SK-N-SH (cell line): Measurements from ENCODE around the gene L3MBTL1. TPM values are rescaled to one million over a fixed set of nuclear protein-coding genes. Genes with fewer than 3 reads are reported as not detected.

Experiments used
- CTCF ChIA-PET: fragments of 300-600, 350-600 bp; formaldehyde crosslinking; extraction: SDS; loops from one replicate; lab custom pipeline; 2021; lab: Yijun Ruan, JAX
- POLR2A ChIA-PET: fragments of 350-600 bp; sonication (Branson Sonifier 250); formaldehyde crosslinking; extraction: SDS; loops from one replicate; lab custom pipeline; 2020; ENCODE audit warnings: antibody characterized with exemption, inconsistent platforms; lab: Yijun Ruan, JAX
- DNase-seq: peaks from one replicate; pipeline ENCODE4 v3.0.0; 2012
- H2AFZ ChIP-seq: fragments of 200-600 bp; sonication (generic); 2 replicates; pipeline ENCODE4 v1.8.1; 2016; ENCODE audit warnings: antibody characterized with exemption, mild to moderate bottlenecking, low read depth
- H3F3A ChIP-seq: fragments of 200-600 bp; sonication (generic); replicated peaks from 2 replicates; pipeline ENCODE3; 2016; ENCODE audit warnings: antibody characterized with exemption, mild to moderate bottlenecking; ENCODE audit not compliant: insufficient read depth
- H3K27ac ChIP-seq, 2 experiments: fragments of 200-500 bp in 1 of 2; fragments of 200-600 bp in 1 of 2; sonication (Bioruptor generic) in 1 of 2; sonication (generic), shearing (Covaris generic) in 1 of 2; 2 replicates each; pipeline versions ENCODE4 v1.5.1 to v1.6.1; 2014 to 2016; ENCODE audit warnings: low read depth in 2 of 2, inconsistent platforms in 1 of 2, low read length in 1 of 2, mild to moderate bottlenecking in 1 of 2, mixed read lengths in 1 of 2
- H3K27me3 ChIP-seq: fragments of 200-600 bp; sonication (generic), shearing (Covaris generic); 2 replicates; pipeline ENCODE4 v1.6.1; 2016; ENCODE audit warnings: mixed run types; ENCODE audit not compliant: insufficient read depth
- H3K36me3 ChIP-seq, 2 experiments: fragments of 200-500 bp in 1 of 2; fragments of 200-600 bp in 1 of 2; sonication (Bioruptor generic) in 1 of 2; sonication (generic) in 1 of 2; replicated peaks in 1 of 2; 2 replicates each; pipeline versions ENCODE3 to v1.5.1; 2014 to 2016; ENCODE audit warnings: low read length in 1 of 2, mild to moderate bottlenecking in 1 of 2; ENCODE audit not compliant: insufficient read depth in 2 of 2, control insufficient read depth in 1 of 2
- H3K4me1 ChIP-seq, 2 experiments: fragments of 200-500 bp in 1 of 2; fragments of 200-600 bp in 1 of 2; sonication (Bioruptor generic) in 1 of 2; sonication (generic), shearing (Covaris generic) in 1 of 2; 2 replicates each; pipeline versions ENCODE4 v1.5.1 to v1.6.1; 2014 to 2016; ENCODE audit warnings: low read depth in 1 of 2, low read length in 1 of 2, mixed run types in 1 of 2; ENCODE audit not compliant: insufficient read depth in 2 of 2, control insufficient read depth in 1 of 2
- H3K4me2 ChIP-seq: fragments of 200-600 bp; sonication (generic), shearing (Covaris generic); 2 replicates; pipeline ENCODE4 v1.6.1; 2017; ENCODE audit warnings: mixed run types
- H3K4me3 ChIP-seq, 2 experiments: fragments of 200-500 bp in 1 of 2; fragments of 200-600 bp in 1 of 2; sonication (Bioruptor generic) in 1 of 2; sonication (generic), shearing (Covaris generic) in 1 of 2; 2 replicates each; pipeline versions ENCODE4 v1.5.1 to v1.8.1; 2014 to 2016; ENCODE audit warnings: low read depth in 2 of 2, inconsistent platforms in 1 of 2, low read length in 1 of 2, mild to moderate bottlenecking in 1 of 2, mixed read lengths in 1 of 2, moderate library complexity in 1 of 2
- H3K79me2 ChIP-seq: fragments of 200-600 bp; sonication (generic); 2 replicates; pipeline ENCODE4 v1.8.1; 2017; ENCODE audit warnings: mild to moderate bottlenecking; ENCODE audit not compliant: insufficient read depth
- H3K9ac ChIP-seq: fragments of 200-600 bp; sonication (generic); 2 replicates; pipeline ENCODE4 v1.6.1; 2017; ENCODE audit warnings: mixed run types
- H3K9me2 ChIP-seq: fragments of 200-600 bp; sonication (generic); 2 replicates; pipeline ENCODE4 v1.6.1; 2017; ENCODE audit warnings: mixed run types
- H3K9me3 ChIP-seq: fragments of 200-600 bp; sonication (generic); 2 replicates; pipeline ENCODE4 v1.6.1; 2017; ENCODE audit warnings: mixed run types, mild to moderate bottlenecking, moderate library complexity
- H4K20me1 ChIP-seq: fragments of 200-600 bp; sonication (generic); 2 replicates; pipeline ENCODE4 v1.6.1; 2017; ENCODE audit warnings: mild to moderate bottlenecking, mixed run types; ENCODE audit not compliant: insufficient read depth
- CHD2 ChIP-seq: fragments of 150-350 bp; IDR thresholded peaks from 2 replicates; pipeline ENCODE4 v1.6.1; 2018; ENCODE audit warnings: low read length; ENCODE audit not compliant: partially characterized antibody
- ELF1 ChIP-seq: IDR thresholded peaks from 2 replicates; pipeline ENCODE4 v1.4.0; 2012
- EZH2phosphoT487 ChIP-seq: fragments of 200-600 bp; sonication (generic); IDR thresholded peaks from 2 replicates; pipeline ENCODE4 v1.6.1; 2017; ENCODE audit warnings: low read depth, mixed run types, mild to moderate bottlenecking, antibody characterized with exemption, moderate library complexity, borderline replicate concordance
- FOXJ3 ChIP-seq: sonication (generic); formaldehyde crosslinking; IDR thresholded peaks from 2 replicates; pipeline ENCODE4 v1.5.1; 2020; ENCODE audit warnings: mild to moderate bottlenecking, missing genetic modification reagents
- NFIC ChIP-seq: IDR thresholded peaks from 2 replicates; pipeline ENCODE4 v1.4.0; 2012; ENCODE audit warnings: borderline replicate concordance
- POLR2AphosphoS5 ChIP-seq: IDR thresholded peaks from 2 replicates; pipeline ENCODE4 v1.6.1; 2012; ENCODE audit warnings: low read depth, low read length
- RAD21 ChIP-seq: IDR thresholded peaks from 2 replicates; pipeline ENCODE4 v1.6.1; 2012; ENCODE audit warnings: mild to moderate bottlenecking, low read length
- REST ChIP-seq: IDR thresholded peaks from 2 replicates; pipeline ENCODE4 v1.6.1; 2012; ENCODE audit warnings: mild to moderate bottlenecking, low read depth, low read length, moderate library complexity
- RFX5 ChIP-seq: IDR thresholded peaks from 2 replicates; pipeline ENCODE4 v1.6.1; 2012; ENCODE audit warnings: mild to moderate bottlenecking, improper control_type of control experiment, low read length
- RXRA ChIP-seq: IDR thresholded peaks from 2 replicates; pipeline ENCODE4 v1.4.0; 2012; ENCODE audit warnings: low read depth, mild to moderate bottlenecking, borderline replicate concordance
- SIN3A ChIP-seq: IDR thresholded peaks from 2 replicates; pipeline ENCODE4 v1.6.1; 2012; ENCODE audit warnings: low read depth, mild to moderate bottlenecking, low read length, moderate library complexity, borderline replicate concordance
- SMC3 ChIP-seq: IDR thresholded peaks from 2 replicates; pipeline ENCODE4 v1.6.1; 2012; ENCODE audit warnings: low read depth, low read length, improper control_type of control experiment
- TCF12 ChIP-seq: IDR thresholded peaks from 2 replicates; pipeline ENCODE4 v1.4.0; 2012
- TEAD4 ChIP-seq: IDR thresholded peaks from 2 replicates; pipeline ENCODE4 v1.4.0; 2012; ENCODE audit warnings: mild to moderate bottlenecking, borderline replicate concordance; ENCODE audit not compliant: insufficient read depth
- WGBS: methylation state at CpG from one replicate; pipeline ENCODE4 v1.1.6; 2017; ENCODE audit warnings: low lambda C conversion rate; 5-methylcytosine and 5-hydroxymethylcytosine counted together
- polyA plus RNA-seq, 3 experiments: library from polyadenylated mRNA; depleted of rRNA; stranded (reverse); fragments of >200 nt; gene quantifications; 2 replicates each; pipeline ENCODE4 v1.2.3, GENCODE V29; 2012
- TF ChIP-seq, protein P1 (sequence below): fragments of 200-600 bp; sonication (generic); IDR thresholded peaks from 2 replicates; pipeline ENCODE4 v1.6.1; 2017; ENCODE audit warnings: antibody characterized with exemption, mild to moderate bottlenecking, moderate library complexity
- TF ChIP-seq, protein P2 (sequence below): fragments of 150-350 bp; IDR thresholded peaks from 2 replicates; pipeline ENCODE4 v1.6.1; 2017; ENCODE audit warnings: antibody characterized with exemption, low read length, low read depth, borderline replicate concordance

Gene L3MBTL1
- polyA plus RNA-seq, 1 of the 3 experiments (the other 2 are of a cell fraction) = 8.9 TPM

- no peaks in the 10 kb centered on the region for H3F3A ChIP-seq
- TF ChIP-seq EZH2phosphoT487 (no peak), REST (no peak), FOXJ3 (no peak), RXRA (no peak)
- TF ChIP-seq, protein P1, sequence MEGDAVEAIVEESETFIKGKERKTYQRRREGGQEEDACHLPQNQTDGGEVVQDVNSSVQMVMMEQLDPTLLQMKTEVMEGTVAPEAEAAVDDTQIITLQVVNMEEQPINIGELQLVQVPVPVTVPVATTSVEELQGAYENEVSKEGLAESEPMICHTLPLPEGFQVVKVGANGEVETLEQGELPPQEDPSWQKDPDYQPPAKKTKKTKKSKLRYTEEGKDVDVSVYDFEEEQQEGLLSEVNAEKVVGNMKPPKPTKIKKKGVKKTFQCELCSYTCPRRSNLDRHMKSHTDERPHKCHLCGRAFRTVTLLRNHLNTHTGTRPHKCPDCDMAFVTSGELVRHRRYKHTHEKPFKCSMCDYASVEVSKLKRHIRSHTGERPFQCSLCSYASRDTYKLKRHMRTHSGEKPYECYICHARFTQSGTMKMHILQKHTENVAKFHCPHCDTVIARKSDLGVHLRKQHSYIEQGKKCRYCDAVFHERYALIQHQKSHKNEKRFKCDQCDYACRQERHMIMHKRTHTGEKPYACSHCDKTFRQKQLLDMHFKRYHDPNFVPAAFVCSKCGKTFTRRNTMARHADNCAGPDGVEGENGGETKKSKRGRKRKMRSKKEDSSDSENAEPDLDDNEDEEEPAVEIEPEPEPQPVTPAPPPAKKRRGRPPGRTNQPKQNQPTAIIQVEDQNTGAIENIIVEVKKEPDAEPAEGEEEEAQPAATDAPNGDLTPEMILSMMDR = no peak
- TF ChIP-seq, protein P2, sequence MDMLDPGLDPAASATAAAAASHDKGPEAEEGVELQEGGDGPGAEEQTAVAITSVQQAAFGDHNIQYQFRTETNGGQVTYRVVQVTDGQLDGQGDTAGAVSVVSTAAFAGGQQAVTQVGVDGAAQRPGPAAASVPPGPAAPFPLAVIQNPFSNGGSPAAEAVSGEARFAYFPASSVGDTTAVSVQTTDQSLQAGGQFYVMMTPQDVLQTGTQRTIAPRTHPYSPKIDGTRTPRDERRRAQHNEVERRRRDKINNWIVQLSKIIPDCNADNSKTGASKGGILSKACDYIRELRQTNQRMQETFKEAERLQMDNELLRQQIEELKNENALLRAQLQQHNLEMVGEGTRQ = no peak
- no peak overlapping the region for H3K4me3 ChIP-seq
- H3K79me2 ChIP-seq = no peaks in the 10 kb centered on the region
- H3K4me1 ChIP-seq = no peaks in the 10 kb centered on the region; a peak in 1 of 4 replicates
- no peak overlapping the region for H2AFZ ChIP-seq
- H3K36me3 ChIP-seq = peaks cover 0 to 3% of the 10 kb centered on the region in 2 experiments
- POLR2A ChIA-PET = no interaction called here
- H3K27me3 ChIP-seq = no peaks in the 10 kb centered on the region
- H4K20me1 ChIP-seq = no peaks in the 10 kb centered on the region
- WGBS = 91% methylated on average over 2 of the region's 2 CpGs
- H3K4me2 ChIP-seq = no peak overlapping the region
- H3K9me3 ChIP-seq = no peaks in the 10 kb centered on the region
- no peaks in the 10 kb centered on the region for H3K9me2 ChIP-seq
- DNase-seq = no peak
- no peak overlapping the region for H3K27ac ChIP-seq
- CTCF ChIA-PET = interaction anchor here (1.2 to 4.8 kb wide), 2 partner anchors 13 to 142 kb away, joined by 3 to 41 read pairs; no protein-coding TSS in a partner anchor
- no peak overlapping the region for H3K9ac ChIP-seq
These were observed 43.0 kb downstream of the L3MBTL1 start for GRCh38 chr20:43550456-43550855.

DNA sequence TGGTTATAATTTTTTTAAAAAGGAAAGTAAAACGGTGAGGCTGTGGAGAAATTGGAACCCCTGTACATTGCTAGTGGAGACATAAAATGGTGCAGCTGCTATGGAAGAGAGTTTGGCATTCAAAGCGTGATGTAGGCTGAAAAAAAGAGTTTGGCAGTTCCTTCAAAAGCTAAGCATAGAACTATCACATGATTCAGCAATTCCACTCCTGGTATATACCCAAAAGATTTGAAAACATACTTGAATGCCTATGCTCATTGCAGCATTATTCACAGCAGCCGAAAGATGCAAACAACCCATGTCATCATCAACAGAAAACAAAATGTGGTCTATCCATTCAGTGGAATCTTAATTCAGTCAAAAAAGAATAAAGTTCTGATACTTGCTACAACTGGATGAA lies 46.9 kb downstream of the L3MBTL1 start:
- Histone ChIP-seq H3K4me3 (no peak overlapping the region), H3F3A (no peaks in the 10 kb centered on the region), H3K9me2 (no peaks in the 10 kb centered on the region), H3K36me3 (no peaks in the 10 kb centered on the region), H4K20me1 (no peaks in the 10 kb centered on the region), H3K4me2 (no peak overlapping the region), H3K4me1 (peaks cover 4% of the 10 kb centered on the region in 2 experiments; a peak in 1 of 4 replicates), H3K9me3 (no peaks in the 10 kb centered on the region), H3K27me3 (no peaks in the 10 kb centered on the region), H3K27ac (no peak overlapping the region), H3K9ac (no peak overlapping the region), H3K79me2 (no peaks in the 10 kb centered on the region), H2AFZ (no peak overlapping the region)
- CTCF ChIA-PET = interaction anchor here (0.6 to 1.0 kb wide), 2 partner anchors 9 to 16 kb away, joined by 3 to 6 read pairs; no protein-coding TSS in a partner anchor
- DNase-seq = no peak
- 82% methylated on average over 3 of the region's 3 CpGs for WGBS
- POLR2A ChIA-PET = no interaction called here
- TF ChIP-seq RAD21 (no peak), ELF1 (no peak), TEAD4 (no peak), CHD2 (no peak), RFX5 (no peak), SIN3A (no peak), TCF12 (no peak), SMC3 (no peak), REST (no peak), POLR2AphosphoS5 (no peak), NFIC (no peak)
